Measurements from ENCODE around the gene VPS16.

DNA sequence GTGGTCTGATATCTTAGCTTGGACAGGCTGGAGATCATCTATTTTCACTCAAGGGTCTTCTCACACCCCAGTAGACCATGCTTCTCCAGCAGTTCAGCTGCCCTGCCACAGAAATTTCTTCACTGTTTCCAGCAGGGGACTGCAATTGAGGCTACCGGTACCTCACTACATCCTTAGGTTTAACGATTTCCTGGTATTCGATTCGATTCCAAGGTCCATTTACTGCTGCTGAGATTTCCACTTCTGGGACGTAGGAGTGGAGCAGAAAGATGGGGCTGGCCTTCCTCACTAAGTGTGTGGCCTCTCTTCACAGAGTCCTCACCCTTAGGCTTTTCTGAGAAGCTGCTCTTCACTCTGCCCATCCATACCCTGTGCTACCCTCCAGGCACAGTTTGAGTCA lies 6.2 kb downstream of the VPS16 start:
- no peak for TF ChIP-seq POLR2A (IDR thresholded peaks at IDR 0.05)
- TF ChIP-seq, protein P1, sequence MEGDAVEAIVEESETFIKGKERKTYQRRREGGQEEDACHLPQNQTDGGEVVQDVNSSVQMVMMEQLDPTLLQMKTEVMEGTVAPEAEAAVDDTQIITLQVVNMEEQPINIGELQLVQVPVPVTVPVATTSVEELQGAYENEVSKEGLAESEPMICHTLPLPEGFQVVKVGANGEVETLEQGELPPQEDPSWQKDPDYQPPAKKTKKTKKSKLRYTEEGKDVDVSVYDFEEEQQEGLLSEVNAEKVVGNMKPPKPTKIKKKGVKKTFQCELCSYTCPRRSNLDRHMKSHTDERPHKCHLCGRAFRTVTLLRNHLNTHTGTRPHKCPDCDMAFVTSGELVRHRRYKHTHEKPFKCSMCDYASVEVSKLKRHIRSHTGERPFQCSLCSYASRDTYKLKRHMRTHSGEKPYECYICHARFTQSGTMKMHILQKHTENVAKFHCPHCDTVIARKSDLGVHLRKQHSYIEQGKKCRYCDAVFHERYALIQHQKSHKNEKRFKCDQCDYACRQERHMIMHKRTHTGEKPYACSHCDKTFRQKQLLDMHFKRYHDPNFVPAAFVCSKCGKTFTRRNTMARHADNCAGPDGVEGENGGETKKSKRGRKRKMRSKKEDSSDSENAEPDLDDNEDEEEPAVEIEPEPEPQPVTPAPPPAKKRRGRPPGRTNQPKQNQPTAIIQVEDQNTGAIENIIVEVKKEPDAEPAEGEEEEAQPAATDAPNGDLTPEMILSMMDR (IDR thresholded peaks at IDR 0.05): no peak
